KMS-11 (cell line): ENCODE measurements around the gene FAT4.

ENCODE experiments used
- H2AFZ ChIP-seq: fragments of 200-600 bp; sonication (generic); 2 replicates; pipeline ENCODE4 v1.6.1; 2016; ENCODE audit warnings: antibody characterized with exemption, mixed run types, low read depth
- H3K27ac ChIP-seq: fragments of 200-600 bp; sonication (generic); 2 replicates; pipeline ENCODE4 v1.6.1; 2016; ENCODE audit warnings: mild to moderate bottlenecking, mixed run types
- H3K27me3 ChIP-seq: fragments of 200-600 bp; sonication (generic); 2 replicates; pipeline ENCODE4 v1.6.1; 2017; ENCODE audit warnings: mild to moderate bottlenecking, low read depth, mixed run types, moderate library complexity; ENCODE audit not compliant: insufficient read depth
- H3K36me3 ChIP-seq: fragments of 200-600 bp; sonication (generic); 2 replicates; pipeline ENCODE4 v1.6.1; 2017; ENCODE audit warnings: mild to moderate bottlenecking, mixed run types; ENCODE audit not compliant: insufficient read depth
- H3K4me1 ChIP-seq: fragments of 200-600 bp; sonication (generic); 2 replicates; pipeline ENCODE4 v1.6.1; 2016; ENCODE audit warnings: mild to moderate bottlenecking, low read depth, mixed run types; ENCODE audit not compliant: poor library complexity, severe bottlenecking
- H3K4me2 ChIP-seq: fragments of 200-600 bp; sonication (generic); 2 replicates; pipeline ENCODE4 v1.7.0; 2016; ENCODE audit warnings: mild to moderate bottlenecking, mixed run types
- H3K4me3 ChIP-seq: fragments of 200-600 bp; sonication (generic); IDR thresholded peaks from 2 replicates; pipeline ENCODE4 v1.6.1; 2017; ENCODE audit warnings: low read depth, low read length, mixed read lengths; ENCODE audit not compliant: insufficient read depth
- H3K79me2 ChIP-seq: fragments of 200-600 bp; sonication (generic); 2 replicates; pipeline ENCODE4 v1.6.1; 2016; ENCODE audit warnings: low read depth, mixed run types; ENCODE audit not compliant: insufficient read depth
- H3K9ac ChIP-seq: fragments of 200-600 bp; sonication (generic); 2 replicates; pipeline ENCODE4 v1.6.1; 2016; ENCODE audit warnings: mild to moderate bottlenecking, mixed run types
- H4K20me1 ChIP-seq: fragments of 200-600 bp; sonication (generic); 2 replicates; pipeline ENCODE4 v1.6.1; 2016; ENCODE audit warnings: mild to moderate bottlenecking, mixed run types; ENCODE audit not compliant: insufficient read depth
- TF ChIP-seq, protein P1 (sequence below): fragments of 200-600 bp; sonication (generic); conservative IDR thresholded peaks from 2 replicates; pipeline ENCODE4 v1.6.1; 2017; ENCODE audit warnings: low read depth, mild to moderate bottlenecking, antibody characterized with exemption, low read length, moderate library complexity, mixed read lengths

The FAT4 gene

DNA sequence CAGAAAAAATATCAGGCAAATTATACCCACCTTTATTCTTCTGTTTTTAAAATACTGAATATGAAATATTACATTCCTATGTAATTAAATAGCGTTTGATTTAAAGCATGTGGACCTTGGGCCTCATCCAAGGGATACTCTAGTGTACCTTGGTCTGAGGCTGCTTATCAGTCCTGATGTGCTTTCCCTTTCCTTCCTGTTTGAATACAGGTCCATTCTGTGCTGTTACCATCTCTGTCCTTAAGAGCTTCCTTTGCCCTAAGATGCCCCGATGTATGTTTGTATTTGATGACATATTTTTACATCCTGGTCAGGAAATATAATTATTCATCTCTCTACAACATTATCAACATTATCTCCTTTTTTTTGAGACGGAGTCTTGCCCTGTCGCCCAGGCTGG is 24.1 kb downstream of the FAT4 start:
- H3K27me3 ChIP-seq = no peaks in the 10 kb centered on the region
- no peaks in the 10 kb centered on the region for H4K20me1 ChIP-seq
- TF ChIP-seq, protein P1, sequence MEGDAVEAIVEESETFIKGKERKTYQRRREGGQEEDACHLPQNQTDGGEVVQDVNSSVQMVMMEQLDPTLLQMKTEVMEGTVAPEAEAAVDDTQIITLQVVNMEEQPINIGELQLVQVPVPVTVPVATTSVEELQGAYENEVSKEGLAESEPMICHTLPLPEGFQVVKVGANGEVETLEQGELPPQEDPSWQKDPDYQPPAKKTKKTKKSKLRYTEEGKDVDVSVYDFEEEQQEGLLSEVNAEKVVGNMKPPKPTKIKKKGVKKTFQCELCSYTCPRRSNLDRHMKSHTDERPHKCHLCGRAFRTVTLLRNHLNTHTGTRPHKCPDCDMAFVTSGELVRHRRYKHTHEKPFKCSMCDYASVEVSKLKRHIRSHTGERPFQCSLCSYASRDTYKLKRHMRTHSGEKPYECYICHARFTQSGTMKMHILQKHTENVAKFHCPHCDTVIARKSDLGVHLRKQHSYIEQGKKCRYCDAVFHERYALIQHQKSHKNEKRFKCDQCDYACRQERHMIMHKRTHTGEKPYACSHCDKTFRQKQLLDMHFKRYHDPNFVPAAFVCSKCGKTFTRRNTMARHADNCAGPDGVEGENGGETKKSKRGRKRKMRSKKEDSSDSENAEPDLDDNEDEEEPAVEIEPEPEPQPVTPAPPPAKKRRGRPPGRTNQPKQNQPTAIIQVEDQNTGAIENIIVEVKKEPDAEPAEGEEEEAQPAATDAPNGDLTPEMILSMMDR = no peak
- H3K36me3 ChIP-seq = no peaks in the 10 kb centered on the region; the same call in 1 of the 2 replicates
- no peaks in the 10 kb centered on the region for H3K4me1 ChIP-seq
- no peak overlapping the region for H3K9ac ChIP-seq
- no peak overlapping the region for H3K4me2 ChIP-seq
- H3K79me2 ChIP-seq = no peaks in the 10 kb centered on the region
- H2AFZ ChIP-seq = no peak overlapping the region
- no peak overlapping the region for H3K27ac ChIP-seq
- no peak overlapping the region for H3K4me3 ChIP-seq

DNA sequence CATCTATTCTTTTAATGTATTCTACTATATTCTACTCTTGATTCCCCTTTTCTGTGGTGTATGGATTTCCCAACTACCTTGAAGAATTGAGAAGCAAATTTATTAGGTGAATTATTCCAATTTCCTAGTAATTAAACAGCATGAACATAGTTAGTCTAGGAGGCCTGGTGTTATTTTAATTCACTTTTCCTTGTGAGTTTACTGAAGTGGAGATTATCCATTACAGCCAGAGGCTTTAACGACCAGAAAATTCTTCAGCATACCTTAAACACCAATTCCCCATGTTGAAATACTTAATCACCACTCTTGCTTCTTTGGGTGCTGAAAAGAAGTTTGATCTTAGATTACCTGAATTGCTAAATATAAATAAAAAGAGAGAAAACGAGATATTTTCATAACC is 29.4 kb downstream of the FAT4 start:
- Histone ChIP-seq H2AFZ (no peak overlapping the region), H3K4me3 (no peak overlapping the region), H3K4me1 (no peaks in the 10 kb centered on the region), H3K27ac (no peak overlapping the region), H3K9ac (no peak overlapping the region), H3K36me3 (no peaks in the 10 kb centered on the region; the same call in 1 of the 2 replicates), H3K79me2 (no peaks in the 10 kb centered on the region), H3K4me2 (no peak overlapping the region), H3K27me3 (no peaks in the 10 kb centered on the region), H4K20me1 (no peaks in the 10 kb centered on the region)
- TF ChIP-seq, protein P1 = no peak

DNA sequence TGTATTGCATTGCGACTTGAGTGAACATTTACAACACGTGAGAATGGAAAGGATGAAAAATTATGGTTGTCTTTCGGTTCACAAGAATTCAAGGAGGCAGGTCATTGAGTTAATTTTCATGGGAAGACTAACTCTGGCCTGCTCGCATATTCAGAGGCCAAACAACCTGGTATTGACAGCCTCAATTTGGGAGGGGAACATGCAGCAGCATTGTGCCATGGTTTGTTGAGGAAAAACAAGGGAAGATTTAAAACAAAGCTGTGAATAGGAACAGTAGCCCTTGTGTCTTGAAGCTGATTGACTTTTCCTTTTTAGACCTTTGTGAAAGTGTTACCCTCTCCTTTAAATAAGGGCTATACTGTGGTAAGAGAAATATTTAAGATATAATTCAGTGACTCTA is 31.9 kb downstream of the FAT4 start:
- no peaks in the 10 kb centered on the region for H4K20me1 ChIP-seq
- no peak overlapping the region for H3K4me2 ChIP-seq
- TF ChIP-seq, protein P1 = no peak
- no peak overlapping the region for H3K9ac ChIP-seq
- no peak overlapping the region for H3K4me3 ChIP-seq
- H3K79me2 ChIP-seq = no peaks in the 10 kb centered on the region
- H3K27ac ChIP-seq = no peak overlapping the region
- no peaks in the 10 kb centered on the region for H3K27me3 ChIP-seq
- no peak overlapping the region for H2AFZ ChIP-seq
- H3K4me1 ChIP-seq = no peaks in the 10 kb centered on the region
- H3K36me3 ChIP-seq = no peaks in the 10 kb centered on the region

DNA sequence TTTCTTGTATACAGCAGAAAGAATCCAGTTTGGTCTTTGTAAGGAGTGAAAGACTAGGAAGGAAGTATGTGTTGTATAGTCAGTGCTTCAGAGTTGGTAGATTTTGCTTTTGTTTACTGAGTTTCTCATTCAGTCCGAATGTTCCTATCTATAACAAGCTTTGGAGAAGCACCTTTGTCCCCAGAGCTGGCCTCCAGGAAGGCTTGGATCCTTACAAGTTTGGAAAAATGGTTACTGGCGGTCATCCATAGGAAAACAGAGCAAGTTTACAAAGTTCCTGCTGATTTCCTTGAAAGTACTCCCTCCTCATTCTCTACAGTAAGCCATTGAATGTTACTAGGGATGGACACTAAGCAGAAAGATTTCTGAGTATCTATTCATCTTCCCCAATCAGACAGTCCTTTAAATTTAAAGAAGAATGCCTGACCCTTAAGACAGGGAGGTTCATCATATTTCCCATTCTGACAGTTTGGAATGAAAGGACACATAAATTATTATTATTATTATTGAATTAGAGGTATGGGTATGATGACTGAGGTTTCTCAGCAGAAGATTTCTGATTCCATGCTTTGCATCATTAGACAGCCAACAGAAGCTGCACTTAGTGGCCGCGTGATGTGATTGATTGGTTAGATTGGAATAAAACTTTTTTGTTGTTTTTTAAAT is 35.8 kb downstream of the FAT4 start:
- no peak overlapping the region for H3K9ac ChIP-seq

More for the DNA sequence above, 35.8 kb downstream of the FAT4 start:
- Histone ChIP-seq H3K36me3 (no peaks in the 10 kb centered on the region), H3K27me3 (no peaks in the 10 kb centered on the region), H3K4me1 (no peaks in the 10 kb centered on the region), H3K27ac (no peak overlapping the region), H3K4me2 (no peak overlapping the region), H4K20me1 (no peaks in the 10 kb centered on the region), H3K4me3 (no peak overlapping the region), H2AFZ (no peak overlapping the region), H3K79me2 (no peaks in the 10 kb centered on the region)
- TF ChIP-seq, protein P1 = no peak
